ENCODE results near the gene PDE4D. TPM values are rescaled to one million over a fixed set of nuclear protein-coding genes. Genes with fewer than 3 reads are reported as not detected.

The PDE4D gene
- total RNA-seq, 1 experiment from 2014 or later, result 2.1 TPM

DNA sequence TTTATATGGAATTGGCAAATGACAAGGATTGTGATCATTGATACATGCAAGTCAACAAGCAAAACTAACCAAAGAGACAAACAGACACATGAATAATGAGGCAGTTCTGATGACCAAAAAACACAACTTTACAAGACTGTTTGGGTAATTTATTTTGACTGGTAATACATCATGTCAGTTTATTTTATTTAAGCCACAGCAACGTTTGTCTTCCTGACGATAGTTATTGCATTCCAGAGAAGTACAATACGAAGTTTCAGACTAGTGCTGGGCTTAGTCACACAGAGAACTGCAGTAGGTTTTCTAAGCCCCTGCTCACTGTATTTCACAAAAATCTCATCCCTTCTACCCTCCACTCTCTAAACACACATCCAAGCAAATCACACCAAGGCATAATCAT lies 796.4 kb downstream of the PDE4D start:
- H3K9ac ChIP-seq (ENCODE audit: extremely low read depth, insufficient read length, low read length), result no peak overlapping the region

More for the DNA sequence above, 796.4 kb downstream of the PDE4D start:
- no peak overlapping the region for H2AK5ac ChIP-seq (ENCODE audit: insufficient read length, low read length)
- H3K9me3 ChIP-seq (ENCODE audit: control insufficient read depth, low read depth, low read length), result no peaks in the 10 kb centered on the region
- H3K79me1 ChIP-seq (ENCODE audit: insufficient read depth, low read depth, low read length, poor library complexity, severe bottlenecking), result no peaks in the 10 kb centered on the region
- H3K27me3 ChIP-seq (ENCODE audit: insufficient read depth, low read length), result no peaks in the 10 kb centered on the region
- H3K4me1 ChIP-seq (ENCODE audit: insufficient read depth, low read length), result no peaks in the 10 kb centered on the region
- no peak overlapping the region for H4K8ac ChIP-seq (replicated peaks; ENCODE audit: insufficient read length, low read depth, low read length)
- H3K36me3 Mint-ChIP-seq (ENCODE audit: insufficient read depth in 1 of 3, low read depth in 3 of 3), result no peaks in the 10 kb centered on the region
- WGBS (ENCODE audit: extremely low coverage, insufficient read length, low lambda C conversion rate), result no CpG with 5 or more reads among the region's 3 CpGs
- no peak overlapping the region for H3K14ac ChIP-seq (ENCODE audit: insufficient read depth, low read length)
- no peak overlapping the region for H2BK15ac ChIP-seq (ENCODE audit: low read depth, low read length)
- H3K27ac Mint-ChIP-seq, result no peak overlapping the region
- H3K27me3 Mint-ChIP-seq (ENCODE audit: low read depth), result no peaks in the 10 kb centered on the region
- H2BK20ac ChIP-seq (ENCODE audit: low read depth, low read length, poor library complexity, severe bottlenecking), result no peak overlapping the region
- H3K27ac ChIP-seq (ENCODE audit: insufficient read length, low read depth, low read length), result no peak overlapping the region
- H3K23me2 ChIP-seq (ENCODE audit: insufficient read length, low read depth, low read length, poor library complexity, severe bottlenecking), result no peaks in the 10 kb centered on the region
- H2BK5ac ChIP-seq (ENCODE audit: insufficient read length, low read length), result no peak overlapping the region
- no peak overlapping the region for H3K4me3 Mint-ChIP-seq
- DNase-seq, result no peak
- no peak overlapping the region for H3K4me2 ChIP-seq (ENCODE audit: insufficient read depth, insufficient read length, low read length)
- H2AFZ ChIP-seq (ENCODE audit: low read length), result no peak overlapping the region
- no peak overlapping the region for H2BK120ac ChIP-seq (ENCODE audit: low read depth, low read length, poor library complexity, severe bottlenecking)
- H3T11ph ChIP-seq (ENCODE audit: low read length), result no peak overlapping the region
- no peaks in the 10 kb centered on the region for H3K9me3 Mint-ChIP-seq
- peaks cover 0 to 3% of the 10 kb centered on the region in 2 experiments; a peak in 1 of 4 replicates for H3K4me1 Mint-ChIP-seq
- no peak overlapping the region for H4K5ac ChIP-seq (ENCODE audit: insufficient read length, low read depth, low read length)
- no peak overlapping the region for H4K91ac ChIP-seq (ENCODE audit: insufficient read length, low read depth, low read length)
- TF ChIP-seq, protein P1, sequence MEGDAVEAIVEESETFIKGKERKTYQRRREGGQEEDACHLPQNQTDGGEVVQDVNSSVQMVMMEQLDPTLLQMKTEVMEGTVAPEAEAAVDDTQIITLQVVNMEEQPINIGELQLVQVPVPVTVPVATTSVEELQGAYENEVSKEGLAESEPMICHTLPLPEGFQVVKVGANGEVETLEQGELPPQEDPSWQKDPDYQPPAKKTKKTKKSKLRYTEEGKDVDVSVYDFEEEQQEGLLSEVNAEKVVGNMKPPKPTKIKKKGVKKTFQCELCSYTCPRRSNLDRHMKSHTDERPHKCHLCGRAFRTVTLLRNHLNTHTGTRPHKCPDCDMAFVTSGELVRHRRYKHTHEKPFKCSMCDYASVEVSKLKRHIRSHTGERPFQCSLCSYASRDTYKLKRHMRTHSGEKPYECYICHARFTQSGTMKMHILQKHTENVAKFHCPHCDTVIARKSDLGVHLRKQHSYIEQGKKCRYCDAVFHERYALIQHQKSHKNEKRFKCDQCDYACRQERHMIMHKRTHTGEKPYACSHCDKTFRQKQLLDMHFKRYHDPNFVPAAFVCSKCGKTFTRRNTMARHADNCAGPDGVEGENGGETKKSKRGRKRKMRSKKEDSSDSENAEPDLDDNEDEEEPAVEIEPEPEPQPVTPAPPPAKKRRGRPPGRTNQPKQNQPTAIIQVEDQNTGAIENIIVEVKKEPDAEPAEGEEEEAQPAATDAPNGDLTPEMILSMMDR (conservative IDR thresholded peaks at IDR 0.05), result no peak
- no peak overlapping the region for H3K56ac ChIP-seq (ENCODE audit: insufficient read length, low read depth, low read length)
- H3K4ac ChIP-seq (ENCODE audit: low read depth, low read length), result no peak overlapping the region
- no peak overlapping the region for H3K23ac ChIP-seq (ENCODE audit: insufficient read length, low read depth, low read length)
- H3K18ac ChIP-seq (ENCODE audit: insufficient read length, low read depth, low read length), result no peak overlapping the region
- H3K79me2 ChIP-seq (ENCODE audit: insufficient read depth, low read length), result no peaks in the 10 kb centered on the region
- H4K20me1 ChIP-seq (ENCODE audit: control insufficient read depth, insufficient read depth, insufficient read length), result no peaks in the 10 kb centered on the region
- H2BK12ac ChIP-seq (ENCODE audit: insufficient read length, low read depth, low read length), result no peak overlapping the region
